ES-I3 (cell line): ENCODE data around the gene ARHGEF6.
"Not testable (repeated sequence)": the region's sequence is repeated elsewhere in the genome, so short reads cannot be mapped to it uniquely, and the experiment has no call there.

ENCODE experiments used
- H3K36me3 ChIP-seq: 2 replicates; pipeline ENCODE4 v1.6.1; 2013; ENCODE audit warnings: mild to moderate bottlenecking, low read length, control low read depth, moderate library complexity; ENCODE audit not compliant: insufficient read depth
- H3K4me1 ChIP-seq: 2 replicates; pipeline ENCODE4 v1.6.1; 2013; ENCODE audit warnings: mild to moderate bottlenecking, control low read depth, low read length; ENCODE audit not compliant: insufficient read depth
- H3K9ac ChIP-seq: 2 replicates; pipeline ENCODE4 v1.6.1; 2013; ENCODE audit warnings: low read depth, mild to moderate bottlenecking, low read length, moderate library complexity
- H3K9me3 ChIP-seq: 2 replicates; pipeline ENCODE4 v1.6.1; 2013; ENCODE audit warnings: mild to moderate bottlenecking, low read length, moderate library complexity; ENCODE audit not compliant: control insufficient read depth, insufficient read depth

ARHGEF6 gene, protein sequence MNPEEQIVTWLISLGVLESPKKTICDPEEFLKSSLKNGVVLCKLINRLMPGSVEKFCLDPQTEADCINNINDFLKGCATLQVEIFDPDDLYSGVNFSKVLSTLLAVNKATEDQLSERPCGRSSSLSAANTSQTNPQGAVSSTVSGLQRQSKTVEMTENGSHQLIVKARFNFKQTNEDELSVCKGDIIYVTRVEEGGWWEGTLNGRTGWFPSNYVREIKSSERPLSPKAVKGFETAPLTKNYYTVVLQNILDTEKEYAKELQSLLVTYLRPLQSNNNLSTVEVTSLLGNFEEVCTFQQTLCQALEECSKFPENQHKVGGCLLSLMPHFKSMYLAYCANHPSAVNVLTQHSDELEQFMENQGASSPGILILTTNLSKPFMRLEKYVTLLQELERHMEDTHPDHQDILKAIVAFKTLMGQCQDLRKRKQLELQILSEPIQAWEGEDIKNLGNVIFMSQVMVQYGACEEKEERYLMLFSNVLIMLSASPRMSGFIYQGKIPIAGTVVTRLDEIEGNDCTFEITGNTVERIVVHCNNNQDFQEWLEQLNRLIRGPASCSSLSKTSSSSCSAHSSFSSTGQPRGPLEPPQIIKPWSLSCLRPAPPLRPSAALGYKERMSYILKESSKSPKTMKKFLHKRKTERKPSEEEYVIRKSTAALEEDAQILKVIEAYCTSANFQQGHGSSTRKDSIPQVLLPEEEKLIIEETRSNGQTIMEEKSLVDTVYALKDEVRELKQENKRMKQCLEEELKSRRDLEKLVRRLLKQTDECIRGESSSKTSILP

DNA sequence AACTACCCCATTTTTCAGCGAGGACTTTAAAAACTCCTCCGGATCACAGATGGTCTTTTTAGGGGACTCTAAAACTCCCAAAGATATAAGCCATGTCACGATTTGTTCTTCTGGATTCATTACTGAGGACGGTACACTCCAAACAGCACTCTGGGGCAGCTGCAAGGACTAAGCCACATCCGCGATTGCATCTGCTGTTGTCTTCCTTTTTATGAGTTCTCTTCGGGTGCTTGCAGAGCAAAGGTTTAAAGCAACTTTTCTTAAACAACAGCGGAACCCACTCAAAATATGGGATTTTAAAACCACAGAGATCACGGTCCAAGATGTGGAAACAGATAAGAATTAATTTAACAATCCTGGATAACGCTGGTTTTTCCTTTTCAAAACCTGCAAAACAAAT lies at the start of gene ARHGEF6:
TSS of gene ARHGEF6 (minus strand) at position 170 of the 400 bp plus-strand sequence. CDS start at position 120, 50 bp downstream.
- Histone ChIP-seq H3K9ac (no peak within 1 kb of the TSS), H3K36me3 (no peaks in the 10 kb centered on the region), H3K9me3 (no peaks in the 10 kb centered on the region), H3K4me1 (peaks cover 7% of the 10 kb centered on the region)

DNA sequence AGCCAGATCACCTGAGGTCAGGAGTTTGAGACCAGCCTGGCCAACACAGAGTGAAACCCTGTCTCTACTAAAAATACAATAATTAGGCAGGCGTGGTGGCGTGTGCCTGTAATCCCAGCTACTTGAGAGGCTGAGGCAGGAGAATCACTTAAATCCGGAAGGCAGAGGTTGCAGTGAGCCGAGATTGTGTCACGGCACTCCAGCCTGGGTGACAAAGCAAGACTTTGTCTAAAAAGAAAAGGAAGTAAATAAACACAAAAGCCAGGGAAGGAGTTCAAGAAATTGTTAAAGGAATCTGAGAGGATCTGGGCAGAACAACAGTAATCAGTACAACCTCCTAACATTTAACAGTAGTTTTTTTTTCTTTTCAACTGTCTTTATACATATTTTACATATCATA lies 48.7 kb upstream of the ARHGEF6 start:
- H3K36me3 ChIP-seq = no peaks in the 10 kb centered on the region
- H3K4me1 ChIP-seq = no peaks in the 10 kb centered on the region
- no peak overlapping the region for H3K9ac ChIP-seq
- peaks cover 3% of the 10 kb centered on the region; the same call in 1 of the 2 replicates for H3K9me3 ChIP-seq

DNA sequence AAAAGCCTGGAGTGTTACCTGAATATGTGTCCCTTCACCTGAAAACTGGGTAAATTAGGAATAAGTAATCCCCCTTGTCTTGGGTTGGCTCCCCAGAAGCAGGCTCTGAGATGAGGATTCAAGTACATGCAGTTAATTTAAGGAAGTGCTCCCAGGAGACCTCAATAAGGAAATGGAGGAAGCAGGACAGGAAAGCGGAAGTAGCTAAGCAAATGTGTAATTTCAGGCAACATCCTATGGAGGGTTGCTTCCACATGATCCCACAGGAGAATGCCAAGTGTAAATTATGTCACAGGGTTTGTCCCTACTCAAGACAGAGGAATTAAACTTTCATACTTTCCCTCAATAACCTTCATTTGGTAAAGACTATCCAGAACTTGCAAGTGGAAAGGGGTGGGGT lies 48.1 kb upstream of the ARHGEF6 start:
- no peak overlapping the region for H3K9ac ChIP-seq
- H3K4me1 ChIP-seq = no peaks in the 10 kb centered on the region
- no peaks in the 10 kb centered on the region for H3K36me3 ChIP-seq
- H3K9me3 ChIP-seq = peaks cover 6% of the 10 kb centered on the region; the same call in 1 of the 2 replicates

DNA sequence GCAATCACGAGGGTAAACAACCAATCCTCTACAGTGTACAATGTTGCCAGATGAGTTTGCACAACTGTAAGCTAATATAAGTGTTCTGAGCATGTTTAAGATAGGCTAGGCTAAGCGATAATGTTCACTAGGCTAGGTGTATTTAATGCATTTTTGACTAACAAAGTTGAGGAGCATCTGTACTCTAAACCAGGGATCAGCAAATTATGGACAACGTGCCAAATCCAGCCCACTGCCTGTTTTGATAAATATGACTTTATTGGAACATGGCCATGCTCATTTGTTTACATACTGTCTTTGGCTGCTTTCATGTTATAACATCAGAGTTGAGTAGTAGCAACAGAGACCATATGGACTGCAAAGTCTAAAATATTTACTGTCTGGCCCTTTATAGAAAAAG lies 46.3 kb upstream of the ARHGEF6 start:
- Histone ChIP-seq H3K4me1 (no peaks in the 10 kb centered on the region), H3K9ac (no peak overlapping the region), H3K36me3 (no peaks in the 10 kb centered on the region), H3K9me3 (peaks cover 6% of the 10 kb centered on the region; the same call in 1 of the 2 replicates)

DNA sequence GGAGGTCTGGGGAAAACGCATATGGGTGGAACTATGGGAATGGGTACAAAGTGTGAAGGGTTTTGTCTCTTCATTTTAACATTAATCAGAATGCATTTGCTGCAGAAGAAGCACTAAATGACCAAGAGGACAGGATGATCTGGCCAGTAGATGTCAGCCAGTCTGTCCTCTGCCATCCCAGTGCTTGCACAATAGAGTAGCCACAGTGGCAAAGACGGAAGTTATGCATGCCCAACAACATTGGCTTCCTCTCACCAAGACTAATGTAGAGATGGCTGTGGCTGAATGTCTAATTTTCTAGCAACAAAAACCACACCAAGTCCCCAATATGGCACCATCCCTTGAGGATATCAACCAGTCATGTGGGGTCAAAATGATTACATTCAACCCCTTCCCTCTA lies 45.0 kb upstream of the ARHGEF6 start:
- Histone ChIP-seq H3K9ac (no peak overlapping the region), H3K36me3 (no peaks in the 10 kb centered on the region), H3K4me1 (no peaks in the 10 kb centered on the region), H3K9me3 (peaks cover 9% of the 10 kb centered on the region; the same call in 1 of the 2 replicates)

DNA sequence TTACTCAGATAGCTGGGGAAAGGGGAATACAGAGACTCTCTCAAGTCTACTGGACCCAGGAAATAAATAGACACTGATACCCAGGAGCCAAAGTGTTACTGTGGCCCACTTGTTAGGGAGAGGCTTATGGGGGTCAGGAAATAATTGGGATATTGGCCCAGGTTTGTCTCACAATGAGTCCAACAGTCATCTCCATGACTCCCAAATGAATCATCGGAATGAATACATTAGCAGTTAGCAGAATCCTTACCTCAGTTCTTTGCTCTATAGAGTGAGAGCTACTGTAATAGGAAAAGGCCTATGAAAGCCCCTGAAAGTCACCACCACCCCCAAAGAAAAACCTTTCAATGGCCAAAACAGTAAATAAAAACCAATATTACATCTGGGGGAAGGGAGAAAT lies 42.4 kb upstream of the ARHGEF6 start:
- peaks cover 9% of the 10 kb centered on the region; the same call in 1 of the 2 replicates for H3K9me3 ChIP-seq
- no peaks in the 10 kb centered on the region for H3K36me3 ChIP-seq
- H3K9ac ChIP-seq = no peak overlapping the region
- H3K4me1 ChIP-seq = no peaks in the 10 kb centered on the region

DNA sequence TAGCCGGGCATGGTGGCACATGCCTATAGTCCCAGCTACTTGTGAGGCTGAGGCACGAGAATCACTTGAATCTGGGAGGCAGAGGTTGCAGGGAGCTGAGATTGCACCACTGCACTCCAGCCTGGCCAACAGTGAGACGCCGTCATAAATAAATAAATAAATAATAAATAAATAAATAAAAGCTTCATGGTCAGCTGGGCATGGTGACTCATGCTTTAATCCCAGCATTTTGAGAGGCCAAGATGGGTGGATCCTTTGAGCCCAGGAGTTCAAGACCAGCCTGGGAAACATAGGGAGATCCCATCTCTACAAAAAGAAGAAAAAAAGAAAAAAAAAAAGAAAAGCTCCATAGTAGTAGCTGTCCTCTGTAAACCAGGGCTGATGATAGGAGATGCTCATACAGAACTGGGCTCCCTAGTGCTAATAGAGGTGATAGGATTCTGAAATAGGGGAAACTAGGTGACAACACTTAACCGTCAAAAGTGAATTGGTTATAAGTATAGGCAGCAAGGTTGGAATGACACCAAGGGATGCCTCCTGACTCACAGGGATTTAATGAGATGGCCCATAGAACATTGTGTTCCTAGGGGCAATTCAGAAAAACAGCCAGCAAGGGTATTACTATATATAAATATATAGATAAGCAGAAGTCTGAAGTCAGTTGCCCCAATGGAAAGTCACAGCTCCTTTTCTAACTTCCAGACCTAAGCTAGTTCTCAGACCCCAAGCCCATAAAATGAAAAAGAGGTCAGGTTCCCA lies 41.8 kb upstream of the ARHGEF6 start:
- Histone ChIP-seq H3K36me3 (no peaks in the 10 kb centered on the region), H3K9ac (no peak overlapping the region)

DNA sequence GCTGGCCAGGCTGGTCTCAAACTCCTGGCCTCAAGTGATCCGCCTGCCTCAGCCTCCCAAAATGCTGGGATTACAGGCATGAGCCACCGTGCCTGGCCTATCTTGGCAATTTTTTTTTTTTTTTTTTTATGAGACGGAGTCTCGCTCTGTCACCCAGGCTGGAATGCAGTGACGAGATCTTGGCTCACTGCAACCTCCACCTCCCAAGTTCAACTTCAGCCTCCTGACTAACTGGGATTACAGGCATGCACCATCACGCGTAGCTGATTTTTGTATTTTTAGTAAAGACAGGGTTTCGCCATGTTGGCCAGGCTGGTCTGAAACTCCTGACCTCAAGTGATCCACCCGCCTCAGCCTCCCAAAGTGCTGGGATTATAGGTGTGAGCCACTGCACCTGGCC lies 39.0 kb upstream of the ARHGEF6 start:
- H3K4me1 ChIP-seq, H3K9ac ChIP-seq, H3K36me3 ChIP-seq, H3K9me3 ChIP-seq: not testable (repeated sequence)

More for the DNA sequence above, 41.8 kb upstream of the ARHGEF6 start:
- H3K9me3 ChIP-seq = peaks cover 9% of the 10 kb centered on the region; the same call in 1 of the 2 replicates
- H3K4me1 ChIP-seq = no peaks in the 10 kb centered on the region

DNA sequence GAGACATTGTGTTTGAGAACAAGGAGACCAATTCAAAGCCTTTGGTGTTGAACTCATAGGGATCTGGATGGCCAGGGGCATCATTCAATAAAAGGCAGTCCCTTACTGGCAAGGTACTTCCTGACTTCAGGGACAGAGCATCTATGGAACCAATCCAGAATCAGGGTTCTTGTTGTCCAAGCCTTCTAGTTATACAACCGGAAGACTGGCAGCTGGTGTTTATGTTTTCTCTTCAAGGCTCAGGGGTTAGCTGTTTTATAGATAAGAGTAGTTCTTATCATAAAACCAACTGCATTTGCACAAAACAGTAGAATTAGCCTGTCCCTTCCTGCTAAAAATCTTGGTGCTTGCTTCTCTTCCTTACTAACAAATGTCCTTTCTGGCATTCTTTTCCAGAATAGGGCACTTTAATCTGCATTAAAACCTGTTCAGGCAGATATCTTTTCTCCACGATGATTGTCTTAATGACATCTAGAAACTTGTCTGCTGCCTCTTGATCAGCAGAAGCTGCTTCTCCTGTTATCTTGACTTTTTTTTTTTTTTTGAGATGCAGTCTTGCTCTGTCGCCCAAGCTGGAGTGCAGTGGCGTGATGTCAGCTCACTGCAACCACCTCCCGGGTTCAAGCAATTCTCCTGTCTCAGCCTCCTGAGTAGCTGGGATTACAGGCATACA lies 38.4 kb upstream of the ARHGEF6 start:
- Histone ChIP-seq H3K9me3 (peaks cover 3% of the 10 kb centered on the region; the same call in 1 of the 2 replicates), H3K4me1 (no peaks in the 10 kb centered on the region), H3K9ac (no peak overlapping the region)

DNA sequence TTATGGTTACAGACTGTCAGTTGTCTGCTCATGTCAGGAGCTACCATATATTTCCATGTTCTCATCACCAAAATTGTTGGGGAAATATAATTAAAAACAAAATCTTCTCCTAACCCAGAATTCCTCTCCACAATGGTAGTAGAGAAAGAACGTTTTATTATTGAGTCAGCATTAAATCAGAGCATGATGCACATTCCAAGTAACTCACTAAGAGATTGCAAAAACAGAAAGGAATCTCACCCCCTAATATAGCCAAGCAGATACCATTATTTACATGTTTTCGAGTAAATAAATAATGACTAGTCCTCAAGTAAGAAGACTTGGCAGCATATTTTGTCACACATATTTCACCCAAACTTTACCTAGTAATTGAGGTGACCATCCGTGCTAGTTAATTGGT lies 36.2 kb upstream of the ARHGEF6 start:
- peaks cover 2% of the 10 kb centered on the region; the same call in 1 of the 2 replicates for H3K9me3 ChIP-seq
- no peaks in the 10 kb centered on the region for H3K36me3 ChIP-seq
- H3K4me1 ChIP-seq = no peaks in the 10 kb centered on the region
- H3K9ac ChIP-seq = no peak overlapping the region

More for the DNA sequence above, 38.4 kb upstream of the ARHGEF6 start:
- no peaks in the 10 kb centered on the region for H3K36me3 ChIP-seq

DNA sequence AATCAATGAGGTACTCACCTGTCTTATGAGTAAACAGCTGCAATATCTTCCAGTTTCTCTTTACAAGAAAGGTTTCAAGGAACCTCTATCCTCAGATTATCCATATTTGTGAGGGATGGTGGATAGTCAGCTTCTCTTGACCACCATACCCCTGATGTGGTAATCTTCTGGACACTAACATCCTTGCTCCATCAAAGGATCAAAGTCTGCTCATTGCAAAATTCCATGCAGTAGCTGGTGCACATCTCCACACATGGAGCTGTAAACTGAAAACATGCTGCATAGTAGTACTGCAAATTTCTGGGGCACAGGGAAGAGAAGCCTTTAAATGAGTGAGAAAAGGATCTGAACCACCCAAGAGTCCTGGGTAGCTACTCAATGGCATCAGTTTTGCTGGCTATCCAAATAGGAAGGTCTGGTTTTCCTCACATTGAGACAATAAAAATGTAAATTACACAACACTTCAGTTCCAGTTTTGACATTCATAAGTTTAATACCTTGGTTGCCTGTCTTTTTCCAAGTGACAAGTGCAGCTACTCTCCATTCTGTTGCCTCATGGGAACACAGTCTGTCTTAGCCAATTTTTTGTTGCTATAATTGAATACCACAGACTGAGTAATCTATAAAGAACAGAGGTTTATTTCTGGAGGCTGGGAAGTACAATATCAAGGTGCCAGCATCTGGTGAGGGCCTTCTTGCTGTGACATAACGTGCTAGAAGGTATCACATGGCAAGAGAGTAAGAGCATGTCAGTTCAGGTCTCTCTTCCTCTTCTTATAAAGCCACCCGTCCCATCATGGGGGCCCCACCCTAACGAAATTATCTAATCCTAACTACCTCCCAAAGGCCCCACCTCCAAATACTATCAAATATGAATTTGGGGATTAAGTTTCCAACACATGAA lies 34.4 kb upstream of the ARHGEF6 start:
- no peaks in the 10 kb centered on the region for H3K4me1 ChIP-seq
- H3K36me3 ChIP-seq = no peaks in the 10 kb centered on the region
- H3K9ac ChIP-seq = no peak overlapping the region
- H3K9me3 ChIP-seq = no peaks in the 10 kb centered on the region; the same call in 1 of the 2 replicates

DNA sequence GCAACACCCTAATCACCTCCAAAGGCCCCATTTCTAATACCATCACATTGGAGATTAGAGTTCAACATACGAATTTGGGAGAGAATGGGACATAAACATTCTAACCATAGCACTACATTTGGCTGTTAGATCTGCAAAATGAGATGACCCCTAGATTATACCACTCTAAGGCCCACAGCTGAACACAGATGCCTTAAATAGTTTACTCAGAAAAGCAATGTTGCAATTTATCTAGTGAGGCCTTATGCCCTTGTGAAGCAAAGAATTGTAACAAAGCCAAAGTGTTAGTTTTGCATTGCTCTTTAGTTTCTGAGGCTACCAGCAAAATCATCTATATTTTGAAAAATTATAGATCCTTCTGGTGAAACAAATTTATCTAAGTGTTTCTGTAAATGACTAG lies 31.6 kb upstream of the ARHGEF6 start:
- H3K9ac ChIP-seq = no peak overlapping the region
- no peaks in the 10 kb centered on the region for H3K4me1 ChIP-seq
- H3K36me3 ChIP-seq = no peaks in the 10 kb centered on the region
- H3K9me3 ChIP-seq = no peaks in the 10 kb centered on the region; the same call in 1 of the 2 replicates

DNA sequence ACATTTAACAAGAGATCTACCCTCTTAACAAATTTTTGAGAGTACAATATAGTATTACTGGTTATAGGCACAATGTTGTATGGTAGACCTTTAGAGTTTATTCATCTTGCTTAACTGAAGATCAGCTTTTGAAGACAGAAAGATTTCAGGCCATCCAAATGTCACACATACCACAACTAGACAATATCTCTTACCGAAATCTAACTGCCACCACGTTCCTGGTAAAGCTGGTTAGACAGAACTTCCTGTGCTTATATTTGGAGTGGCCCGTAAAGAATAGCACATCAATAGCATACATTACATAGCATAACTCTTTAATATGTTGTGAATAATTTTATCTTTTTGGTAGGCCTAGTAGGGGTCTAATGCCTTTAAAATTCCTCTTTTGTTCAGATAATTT lies 29.8 kb upstream of the ARHGEF6 start:
- H3K9ac ChIP-seq = no peak overlapping the region

More for the DNA sequence above, 29.8 kb upstream of the ARHGEF6 start:
- Histone ChIP-seq H3K36me3 (no peaks in the 10 kb centered on the region), H3K4me1 (no peaks in the 10 kb centered on the region), H3K9me3 (no peaks in the 10 kb centered on the region; the same call in 1 of the 2 replicates)
